Measurements from ENCODE around the gene SERPINE1. TPM values are rescaled to one million over a fixed set of nuclear protein-coding genes. Genes with fewer than 3 reads are reported as not detected.
A peak's percentile ranks its signal among the peaks of the same experiment; 100 is the strongest.

SERPINE1 gene
- total RNA-seq, 4 donors from 2014 or later = 4.8 to 9.4 (median 8.9) TPM

- TF ChIP-seq CTCF (IDR thresholded peaks at IDR 0.05) (no peak), POLR2A (IDR thresholded peaks at IDR 0.05) (no peak)
- no peak overlapping the region for H3K4me3 ChIP-seq (ENCODE audit: low read depth, poor library complexity, severe bottlenecking)
- WGBS, 2 donors = 79 to 82% methylated on average over 17 of the region's 17 CpGs
- DNase-seq (ENCODE audit: low spot score in 2 of 2) = no peak
- intact Hi-C loops (cut with DNase I; ENCODE audit: low total_unique reads) = no loop called here
Measured at GRCh38 chr7:101161692-101162471, 35.0 kb downstream of the SERPINE1 start.

GRCh38 chr7:101162551-101163278 lies 35.8 kb downstream of the SERPINE1 start:
- DNase-seq (ENCODE audit: low spot score in 2 of 2) = no peak
- intact Hi-C loops (cut with DNase I; ENCODE audit: low total_unique reads) = no loop called here
- no peak for TF ChIP-seq POLR2A (IDR thresholded peaks at IDR 0.05)
- no peak for TF ChIP-seq CTCF (IDR thresholded peaks at IDR 0.05)
- no peak overlapping the region for H3K4me3 ChIP-seq (ENCODE audit: low read depth, poor library complexity, severe bottlenecking)
- WGBS, 2 donors = 4 to 9% methylated on average over 14 to 30 of the region's 74 CpGs

DNA sequence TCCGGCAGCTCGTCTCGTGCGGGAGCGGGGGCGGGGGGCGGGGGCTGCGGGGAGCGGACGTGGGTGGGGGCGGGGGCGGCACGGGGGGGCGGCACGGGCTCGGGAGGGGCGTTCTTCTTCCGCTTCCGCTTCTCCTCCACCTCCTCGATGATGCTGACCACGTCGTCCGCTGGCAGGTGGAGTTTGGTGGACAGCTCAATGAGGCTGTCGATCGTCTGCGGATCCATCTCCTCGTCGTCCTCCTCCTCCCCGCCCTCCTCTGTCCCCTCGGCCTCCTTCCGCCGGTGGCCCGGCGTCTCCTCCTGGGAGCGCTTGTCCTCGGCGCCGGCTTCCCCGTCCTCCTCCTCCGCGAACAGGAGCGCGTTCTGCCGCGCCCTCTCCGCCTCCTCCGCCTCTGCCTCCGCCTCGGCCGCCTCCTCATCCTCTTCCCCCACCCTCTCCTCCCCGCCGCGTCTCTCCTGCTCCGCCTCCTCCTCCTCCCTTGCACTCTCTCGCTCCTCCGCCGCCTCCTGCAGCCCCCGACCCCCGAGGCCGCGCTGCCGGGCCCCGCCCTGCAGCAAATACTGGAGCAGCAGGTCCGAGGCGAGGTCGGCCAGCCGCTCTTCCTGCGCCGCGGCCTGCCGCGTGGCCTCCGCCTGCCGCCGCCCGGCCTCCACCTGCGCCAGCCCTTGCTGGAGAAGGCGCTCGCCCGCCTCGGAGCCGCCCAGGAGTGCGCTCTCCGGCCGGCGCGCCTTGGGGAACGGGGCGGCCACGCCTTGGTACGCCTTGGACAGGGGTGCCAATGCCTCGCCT lies 36.6 kb downstream of the SERPINE1 start:
- intact Hi-C loops (cut with DNase I; ENCODE audit: low total_unique reads) = no loop called here
- H3K4me3 ChIP-seq (ENCODE audit: low read depth, poor library complexity, severe bottlenecking) = peak overlapping the region; percentile 2
- TF ChIP-seq CTCF (IDR thresholded peaks at IDR 0.05) = no peak
- no peak for TF ChIP-seq POLR2A (IDR thresholded peaks at IDR 0.05)
- whole genome bisulfite sequencing, 2 donors = 1% methylated on average over 71 to 73 of the region's 92 CpGs
- no peak for DNase-seq (ENCODE audit: low spot score in 2 of 2)

GRCh38 chr7:101164071-101164840 lies 37.4 kb downstream of the SERPINE1 start:
- no peak overlapping the region for H3K4me3 ChIP-seq (ENCODE audit: low read depth, poor library complexity, severe bottlenecking)
- 2 to 3% methylated on average over 23 to 47 of the region's 75 CpGs for whole genome bisulfite sequencing, 2 donors
- no peak for TF ChIP-seq CTCF (IDR thresholded peaks at IDR 0.05)
- no peak for TF ChIP-seq POLR2A (IDR thresholded peaks at IDR 0.05)
- DNase-seq (ENCODE audit: low spot score in 2 of 2) = no peak
- intact Hi-C loops (cut with DNase I; ENCODE audit: low total_unique reads) = no loop called here

Data from lower leg skin (tissue), 4 donors.